Activated T-helper 9 cell treated with anti-CD3 and anti-CD28 coated beads, Interleukin-2, amount 50 U/mL, for 16 hours (primary cell): Measurements from ENCODE around the gene RGS4.

Experiments
- DNase-seq: peaks from one replicate; pipeline ENCODE4 v3.0.0-alpha.2; 2020; ENCODE audit warnings: low read depth

RGS4 gene

GRCh38 chr1:163102590-163102989, 33.4 kb downstream of the RGS4 start:
- DNase-seq, result no peak

- DNase-seq, result no peak
Observed at GRCh38 chr1:163104385-163105099, 35.4 kb downstream of the RGS4 start.

GRCh38 chr1:163106364-163106987, 37.3 kb downstream of the RGS4 start:
- no peak for DNase-seq

GRCh38 chr1:163107655-163108054, 38.5 kb downstream of the RGS4 start:
- DNase-seq, result no peak

GRCh38 chr1:163115887-163116286, 46.7 kb downstream of the RGS4 start:
- no peak for DNase-seq

GRCh38 chr1:163119707-163120106, 50.5 kb downstream of the RGS4 start:
- DNase-seq, result no peak

GRCh38 chr1:163120372-163120771, 51.2 kb downstream of the RGS4 start:
- no peak for DNase-seq

- no peak for DNase-seq
Observed at GRCh38 chr1:163124812-163125211, 55.7 kb downstream of the RGS4 start.
